ENCODE results near the gene SSR1. TPM values are rescaled to one million over a fixed set of nuclear protein-coding genes. Genes with fewer than 3 reads are reported as not detected.

The SSR1 gene
- total and polyA plus RNA-seq, 2 donors (not counting 1 experiment from before 2014, with no cell fraction given), result 65.6 to 237 TPM

DNA sequence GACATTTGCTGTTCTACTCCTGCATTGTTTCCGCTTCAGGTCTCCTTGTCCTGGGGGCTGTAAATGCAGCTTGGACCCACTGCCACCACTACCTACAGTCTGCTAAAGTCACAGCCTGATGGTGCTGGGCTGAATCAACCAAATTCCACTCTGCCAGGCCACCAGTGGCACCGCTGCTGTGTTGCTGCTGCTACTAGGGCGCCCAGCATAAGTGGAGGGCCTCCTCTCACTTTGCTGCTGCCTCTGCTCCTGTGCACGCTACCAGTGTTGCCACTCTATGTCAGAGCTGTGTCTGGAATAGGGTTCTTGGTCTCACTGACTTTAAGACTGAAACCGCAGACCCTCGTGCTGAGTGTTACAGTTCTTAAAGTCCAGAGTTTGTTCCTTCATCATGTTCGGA lies 1.4 kb upstream of the SSR1 start:
- Histone ChIP-seq H3K4me2 (ENCODE audit: extremely low read depth, insufficient read depth, low read length) (no peak overlapping the region), H3K27me3 (ENCODE audit: control insufficient read depth, insufficient read depth, low read length) (no peaks in the 10 kb centered on the region), H3K79me2 (ENCODE audit: control insufficient read depth, insufficient read depth, low read length) (peaks cover 34% of the 10 kb centered on the region), H3K9me3 (ENCODE audit: control insufficient read depth, insufficient read depth, low read depth, low read length) (no peaks in the 10 kb centered on the region), H3K4me3 (replicated peaks in 1 of 4; ENCODE audit: control extremely low read depth in 1 of 4, insufficient read depth in 1 of 4, low read depth in 3 of 4, low read length in 4 of 4) (no peak overlapping the region), H3K27ac (ENCODE audit: insufficient read depth, low read length) (no peak overlapping the region), H3K36me3 (ENCODE audit: control insufficient read depth, insufficient read depth, low read length) (no peaks in the 10 kb centered on the region), H3K4me1 (ENCODE audit: control insufficient read depth, extremely low read depth, insufficient read depth, low read length) (peaks cover 3% of the 10 kb centered on the region), H2AFZ (ENCODE audit: low read length) (no peak overlapping the region), H3K9ac (ENCODE audit: insufficient read depth, low read length) (no peak overlapping the region), H4K20me1 (ENCODE audit: control insufficient read depth, extremely low read depth, insufficient read depth, low read length) (no peaks in the 10 kb centered on the region)
- DNase-seq (ENCODE audit: low read depth in 2 of 2), result no peak
- TF ChIP-seq, protein P1, sequence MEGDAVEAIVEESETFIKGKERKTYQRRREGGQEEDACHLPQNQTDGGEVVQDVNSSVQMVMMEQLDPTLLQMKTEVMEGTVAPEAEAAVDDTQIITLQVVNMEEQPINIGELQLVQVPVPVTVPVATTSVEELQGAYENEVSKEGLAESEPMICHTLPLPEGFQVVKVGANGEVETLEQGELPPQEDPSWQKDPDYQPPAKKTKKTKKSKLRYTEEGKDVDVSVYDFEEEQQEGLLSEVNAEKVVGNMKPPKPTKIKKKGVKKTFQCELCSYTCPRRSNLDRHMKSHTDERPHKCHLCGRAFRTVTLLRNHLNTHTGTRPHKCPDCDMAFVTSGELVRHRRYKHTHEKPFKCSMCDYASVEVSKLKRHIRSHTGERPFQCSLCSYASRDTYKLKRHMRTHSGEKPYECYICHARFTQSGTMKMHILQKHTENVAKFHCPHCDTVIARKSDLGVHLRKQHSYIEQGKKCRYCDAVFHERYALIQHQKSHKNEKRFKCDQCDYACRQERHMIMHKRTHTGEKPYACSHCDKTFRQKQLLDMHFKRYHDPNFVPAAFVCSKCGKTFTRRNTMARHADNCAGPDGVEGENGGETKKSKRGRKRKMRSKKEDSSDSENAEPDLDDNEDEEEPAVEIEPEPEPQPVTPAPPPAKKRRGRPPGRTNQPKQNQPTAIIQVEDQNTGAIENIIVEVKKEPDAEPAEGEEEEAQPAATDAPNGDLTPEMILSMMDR (conservative IDR thresholded peaks at IDR 0.05 in 1 of 2, IDR thresholded peaks at IDR 0.05 in 1 of 2; ENCODE audit: low read depth in 1 of 2, low read length in 2 of 2), result no peak
- no peak for TF ChIP-seq EZH2 (IDR thresholded peaks at IDR 0.05; ENCODE audit: low read length, missing control alignments)

DNA sequence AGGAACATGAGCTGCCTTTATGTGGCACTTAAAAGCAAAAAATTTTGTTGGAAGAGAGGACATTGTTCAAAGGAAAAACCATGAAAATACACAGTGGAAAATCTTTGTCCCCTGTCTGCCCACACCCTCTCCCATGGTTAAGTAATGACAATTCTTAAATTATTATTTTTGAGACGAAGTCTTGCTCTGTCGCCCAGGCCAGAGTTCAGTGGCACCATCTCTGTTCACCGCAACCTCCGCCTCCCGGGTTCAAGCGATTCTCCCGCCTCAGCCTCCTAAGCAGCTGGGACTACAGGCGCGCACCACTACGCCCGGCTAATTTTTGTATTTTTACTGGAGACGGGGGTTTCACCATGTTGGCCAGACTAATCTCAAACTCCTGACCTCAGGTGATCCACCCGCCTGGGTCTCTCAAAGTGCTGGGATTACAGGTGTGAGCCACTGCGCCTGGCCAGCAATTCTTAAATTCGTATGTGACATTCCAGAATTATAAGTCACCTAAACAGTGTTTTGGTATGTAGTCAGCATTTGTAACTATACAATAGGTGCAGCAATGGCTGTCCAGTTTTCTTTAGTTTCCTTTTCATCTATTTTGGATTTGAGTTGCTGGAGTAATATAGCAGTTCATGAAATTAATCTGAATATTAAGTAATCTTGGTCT lies 636 bp upstream of the SSR1 start:
- Histone ChIP-seq H3K79me2 (ENCODE audit: control insufficient read depth, insufficient read depth, low read length) (peaks cover 38% of the 10 kb centered on the region), H3K9ac (ENCODE audit: insufficient read depth, low read length) (peak overlapping the region; percentile 96), H3K27me3 (ENCODE audit: control insufficient read depth, insufficient read depth, low read length) (no peaks in the 10 kb centered on the region), H2AFZ (ENCODE audit: low read length) (peak overlapping the region; percentile 84), H3K9me3 (ENCODE audit: control insufficient read depth, insufficient read depth, low read depth, low read length) (no peaks in the 10 kb centered on the region), H3K4me2 (ENCODE audit: extremely low read depth, insufficient read depth, low read length) (peak overlapping the region; percentile 73), H3K4me3 (replicated peaks in 1 of 4; ENCODE audit: control extremely low read depth in 1 of 4, insufficient read depth in 1 of 4, low read depth in 3 of 4, low read length in 4 of 4) (peak overlapping the region; percentile 26 to 97 (median 60)), H3K4me1 (ENCODE audit: control insufficient read depth, extremely low read depth, insufficient read depth, low read length) (peaks cover 3% of the 10 kb centered on the region), H3K36me3 (ENCODE audit: control insufficient read depth, insufficient read depth, low read length) (no peaks in the 10 kb centered on the region), H3K27ac (ENCODE audit: insufficient read depth, low read length) (peak overlapping the region; percentile 92), H4K20me1 (ENCODE audit: control insufficient read depth, extremely low read depth, insufficient read depth, low read length) (no peaks in the 10 kb centered on the region)
- TF ChIP-seq EZH2 (IDR thresholded peaks at IDR 0.05; ENCODE audit: low read length, missing control alignments), result no peak
- TF ChIP-seq, protein P1 (conservative IDR thresholded peaks at IDR 0.05 in 1 of 2, IDR thresholded peaks at IDR 0.05 in 1 of 2; ENCODE audit: low read depth in 1 of 2, low read length in 2 of 2), result no peak
- DNase-seq (ENCODE audit: low read depth in 2 of 2), result peak in 1 of 2 donors; percentile 4

DNA sequence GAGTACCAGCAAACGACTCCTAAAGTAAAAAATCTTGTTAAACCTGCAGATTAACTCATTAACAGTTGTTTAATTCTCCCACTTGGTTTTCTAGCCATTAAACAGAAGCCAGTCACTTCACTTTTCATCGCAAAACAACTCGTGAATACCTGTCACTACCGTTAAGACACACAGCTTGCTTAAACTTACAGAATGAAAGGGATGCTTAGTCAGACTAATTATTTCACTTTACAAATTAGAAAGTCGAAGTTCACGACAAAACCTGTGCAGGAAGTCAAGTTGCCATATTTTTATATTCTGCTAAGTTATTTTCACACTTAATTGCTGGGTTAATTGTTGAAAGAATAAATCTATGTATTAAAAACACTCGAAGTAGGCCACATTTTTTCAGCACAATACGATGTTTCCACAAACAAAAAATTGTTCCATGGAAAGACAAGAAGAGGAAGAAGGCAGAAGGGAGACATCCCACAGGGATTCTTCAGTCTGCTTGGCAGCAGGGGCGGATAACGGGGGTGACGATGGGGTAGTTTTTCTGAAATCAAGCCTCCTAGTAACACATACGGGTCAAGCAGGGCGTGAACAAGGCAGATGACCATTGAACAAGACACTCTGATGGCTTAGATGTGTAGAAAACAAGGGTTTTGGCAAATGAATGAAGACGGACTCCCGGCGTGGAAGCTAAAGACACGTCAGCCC lies 933 bp downstream of the SSR1 start:
- Histone ChIP-seq H3K4me1 (ENCODE audit: control insufficient read depth, extremely low read depth, insufficient read depth, low read length) (peaks cover 3% of the 10 kb centered on the region), H3K4me2 (ENCODE audit: extremely low read depth, insufficient read depth, low read length) (peak overlapping the region; percentile 46), H3K4me3 (replicated peaks in 1 of 4; ENCODE audit: control extremely low read depth in 1 of 4, insufficient read depth in 1 of 4, low read depth in 3 of 4, low read length in 4 of 4) (peak overlapping the region; percentile 67 to 97 (median 95)), H3K9me3 (ENCODE audit: control insufficient read depth, insufficient read depth, low read depth, low read length) (no peaks in the 10 kb centered on the region), H3K27ac (ENCODE audit: insufficient read depth, low read length) (peak overlapping the region; percentile 92), H4K20me1 (ENCODE audit: control insufficient read depth, extremely low read depth, insufficient read depth, low read length) (no peaks in the 10 kb centered on the region), H3K27me3 (ENCODE audit: control insufficient read depth, insufficient read depth, low read length) (no peaks in the 10 kb centered on the region), H3K79me2 (ENCODE audit: control insufficient read depth, insufficient read depth, low read length) (peaks cover 51% of the 10 kb centered on the region), H3K36me3 (ENCODE audit: control insufficient read depth, insufficient read depth, low read length) (peaks cover 3% of the 10 kb centered on the region), H2AFZ (ENCODE audit: low read length) (no peak overlapping the region), H3K9ac (ENCODE audit: insufficient read depth, low read length) (peak overlapping the region; percentile 96)
- TF ChIP-seq, protein P1 (conservative IDR thresholded peaks at IDR 0.05 in 1 of 2, IDR thresholded peaks at IDR 0.05 in 1 of 2; ENCODE audit: low read depth in 1 of 2, low read length in 2 of 2), result no peak
- TF ChIP-seq EZH2 (IDR thresholded peaks at IDR 0.05; ENCODE audit: low read length, missing control alignments), result no peak
- peak; percentile 39 to 57 for DNase-seq (ENCODE audit: low read depth in 2 of 2)
